ENCODE data around the gene RHCG. TPM values are rescaled to one million over a fixed set of nuclear protein-coding genes. Genes with fewer than 3 reads are reported as not detected.

The RHCG gene
- total RNA-seq: not detected in 2 replicates

GRCh38 chr15:89496155-89497098 is at the start of gene RHCG:
RHCG (minus strand) TSS chr15:89496583; CDS start chr15:89496544, 39 bp downstream.

Other genes with a start within 250 kb of the RHCG start
- gene POLG, start 161.8 kb downstream of the RHCG start, total RNA-seq: 76.9 and 88.5 TPM in 2 replicates
- 3.3 and 6.2 TPM in 2 replicates for gene TICRR, start 78.9 kb upstream of the RHCG start, total RNA-seq
- gene KIF7, start 158.9 kb upstream of the RHCG start, total RNA-seq: 3.9 and 4.2 TPM in 2 replicates
- 0.10 TPM in 1 of 2 replicates, not detected in the other for gene PLIN1, start 182.8 kb upstream of the RHCG start, total RNA-seq
- gene PEX11A, start 194.2 kb upstream of the RHCG start, total RNA-seq: 2.4 and 3.3 TPM in 2 replicates
- gene WDR93, start 194.2 kb upstream of the RHCG start, total RNA-seq: 0.10 TPM in 1 of 2 replicates, not detected in the other

Data from vein endothelial cell (primary cell).